Left ventricle myocardium inferior (tissue), 1 donor: ENCODE measurements around the gene TBC1D5. TPM values are rescaled to one million over a fixed set of nuclear protein-coding genes. Genes with fewer than 3 reads are reported as not detected.

Source experiments
- DNase-seq: peaks from one replicate; pipeline ENCODE4 v3.0.0-alpha.2; 2020
- H3K27ac ChIP-seq: fragments of 200-600 bp; replicated peaks from 2 replicates; pipeline ENCODE4 v1.8.0; 2021
- H3K27me3 ChIP-seq: fragments of 200-600 bp; 2 replicates; pipeline ENCODE4 v1.8.0; 2021; ENCODE audit warnings: low read depth
- H3K36me3 ChIP-seq: fragments of 200-600 bp; 2 replicates; pipeline ENCODE4 v1.8.0; 2021
- H3K4me1 ChIP-seq: fragments of 200-600 bp; 2 replicates; pipeline ENCODE4 v1.8.0; 2021
- H3K4me3 ChIP-seq: fragments of 200-600 bp; 2 replicates; pipeline ENCODE4 v1.8.0; 2021; ENCODE audit warnings: mild to moderate bottlenecking, moderate library complexity
- H3K9me3 ChIP-seq: fragments of 200-600 bp; replicated peaks from 2 replicates; pipeline ENCODE4 v1.8.0; 2021
- CTCF ChIP-seq: fragments of 200-600 bp; IDR thresholded peaks from 2 replicates; pipeline ENCODE4 v1.8.0; 2021; ENCODE audit warnings: antibody characterized with exemption, mild to moderate bottlenecking, borderline replicate concordance
- intact Hi-C: fragments of 100-400 bp; cut with micrococcal nuclease; formaldehyde crosslinking; loops from one replicate; pipeline ENCODE4 v1.11.0; 2022
- total RNA-seq: library from RNA; stranded (reverse); fragmentation: NEBNext Ultra II Directional; extraction: Animal tissue kit (Norgen Biotek cat#: 25700); gene quantifications from one replicate; pipeline ENCODE4 v1.2.1, GENCODE V29; 2021
- donor health status: DM: no; HTN: yes; CAD: no; lungs with severe emphysema.

The TBC1D5 gene
- total RNA-seq, 1 donor from 2014 or later = 26.9 TPM

- H3K9me3 ChIP-seq = no peaks in the 10 kb centered on the region
- peaks cover 8% of the 10 kb centered on the region for H3K4me1 ChIP-seq
- H3K27me3 ChIP-seq = no peaks in the 10 kb centered on the region
- no peak overlapping the region for H3K4me3 ChIP-seq
- intact Hi-C loops = no loop called here
- TF ChIP-seq CTCF = no peak
- DNase-seq = no peak
- H3K27ac ChIP-seq = no peak overlapping the region
- peaks cover 19% of the 10 kb centered on the region for H3K36me3 ChIP-seq
Measured at GRCh38 chr3:17292556-17292955, 449.9 kb downstream of the TBC1D5 start.

- H3K27me3 ChIP-seq = no peaks in the 10 kb centered on the region
- H3K9me3 ChIP-seq = no peaks in the 10 kb centered on the region
- no peak for DNase-seq
- intact Hi-C loops = no loop called here
- H3K4me1 ChIP-seq = peaks cover 19% of the 10 kb centered on the region
- H3K27ac ChIP-seq = no peak overlapping the region
- TF ChIP-seq CTCF = no peak
- H3K36me3 ChIP-seq = peaks cover 19% of the 10 kb centered on the region
- no peak overlapping the region for H3K4me3 ChIP-seq
Measured at GRCh38 chr3:17290894-17291293, 451.5 kb downstream of the TBC1D5 start.

GRCh38 chr3:17288839-17289399 lies 453.5 kb downstream of the TBC1D5 start:
- Histone ChIP-seq H3K4me3 (no peak overlapping the region), H3K36me3 (peaks cover 19% of the 10 kb centered on the region), H3K4me1 (peaks cover 19% of the 10 kb centered on the region), H3K9me3 (no peaks in the 10 kb centered on the region), H3K27me3 (no peaks in the 10 kb centered on the region), H3K27ac (no peak overlapping the region)
- intact Hi-C loops = no loop called here
- TF ChIP-seq CTCF = no peak
- no peak for DNase-seq

- intact Hi-C loops = no loop called here
- Histone ChIP-seq H3K4me3 (no peak overlapping the region), H3K36me3 (peaks cover 19% of the 10 kb centered on the region), H3K9me3 (no peaks in the 10 kb centered on the region), H3K27me3 (no peaks in the 10 kb centered on the region), H3K27ac (peak overlapping the region; percentile 45), H3K4me1 (peaks cover 19% of the 10 kb centered on the region)
- DNase-seq = no peak
- no peak for TF ChIP-seq CTCF
Measured at GRCh38 chr3:17287006-17287689, 455.3 kb downstream of the TBC1D5 start.

GRCh38 chr3:17278006-17278405 lies 464.4 kb downstream of the TBC1D5 start:
- H3K9me3 ChIP-seq = no peaks in the 10 kb centered on the region
- H3K4me1 ChIP-seq = no peaks in the 10 kb centered on the region
- TF ChIP-seq CTCF = no peak
- H3K36me3 ChIP-seq = no peaks in the 10 kb centered on the region
- intact Hi-C loops = no loop called here
- no peaks in the 10 kb centered on the region for H3K27me3 ChIP-seq
- DNase-seq = no peak
- H3K4me3 ChIP-seq = no peak overlapping the region
- no peak overlapping the region for H3K27ac ChIP-seq
